ENCODE data around the gene TMEM212. TPM values are rescaled to one million over a fixed set of nuclear protein-coding genes. Genes with fewer than 3 reads are reported as not detected.

TMEM212 gene
- polyA plus RNA-seq, 1 donor (not counting 4 experiments of a cell fraction or from before 2014, with no cell fraction given), result not detected

DNA sequence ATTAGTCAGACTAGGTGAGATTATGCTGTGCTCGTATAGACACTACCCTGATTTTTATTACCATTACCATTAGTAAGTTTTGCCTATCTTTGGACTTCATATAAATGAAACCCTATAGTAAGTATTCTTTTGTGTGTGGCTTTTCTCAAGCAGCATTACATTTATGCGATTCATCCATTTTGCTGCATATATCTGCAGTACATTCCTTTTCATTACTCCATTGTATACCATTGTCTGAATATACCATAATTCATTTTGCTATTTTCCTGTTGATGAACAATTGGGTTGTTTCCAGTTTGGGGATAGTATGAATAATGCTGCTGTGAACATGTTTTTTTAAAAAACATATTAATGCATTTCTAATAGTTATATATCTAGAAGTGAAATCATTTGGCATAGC, 45.3 kb downstream of the TMEM212 start:
- no peak overlapping the region for H3K4me2 ChIP-seq (ENCODE audit: control insufficient read depth, extremely low read depth, insufficient read depth, low read depth, low read length)
- no peak for FAIRE-seq

DNA sequence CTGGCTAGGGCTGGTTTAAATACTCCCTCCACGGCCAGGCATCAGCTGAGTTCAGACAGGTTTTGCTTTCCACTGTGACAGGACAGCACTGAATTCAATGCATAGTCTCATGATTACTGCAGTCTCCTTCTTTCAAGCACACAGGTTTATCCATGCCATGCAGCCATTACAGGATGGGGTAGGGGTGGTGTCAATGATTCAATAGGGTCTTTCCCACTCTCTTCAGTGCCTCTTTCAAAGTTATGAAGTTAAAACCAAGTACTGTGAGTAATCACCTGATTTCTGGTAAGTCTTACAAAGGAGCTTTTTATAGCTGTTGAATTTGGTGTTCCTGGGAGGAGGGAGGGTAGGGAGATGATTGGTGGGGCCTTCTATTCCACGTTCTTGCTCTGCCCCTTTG, 47.2 kb downstream of the TMEM212 start:
- Histone ChIP-seq H3K9me3 (ENCODE audit: control insufficient read depth, low read depth, low read length) (no peaks in the 10 kb centered on the region), H3K27ac (ENCODE audit: control insufficient read depth, insufficient read depth, low read length) (no peak overlapping the region), H3K36me3 (ENCODE audit: control insufficient read depth in 2 of 2, extremely low read depth in 1 of 2, insufficient read depth in 2 of 2, low read length in 2 of 2) (no peaks in the 10 kb centered on the region)

More for the DNA sequence above, 45.3 kb downstream of the TMEM212 start:
- H3K9ac ChIP-seq (ENCODE audit: control insufficient read depth, extremely low read depth, insufficient read depth, low read length), result no peak overlapping the region
- no peaks in the 10 kb centered on the region for H4K20me1 ChIP-seq (ENCODE audit: control insufficient read depth, extremely low read depth, insufficient read depth, low read length)
- H3K36me3 ChIP-seq (ENCODE audit: control insufficient read depth in 2 of 2, extremely low read depth in 1 of 2, insufficient read depth in 2 of 2, low read length in 2 of 2), result no peaks in the 10 kb centered on the region
- no peak for DNase-seq (ENCODE audit: low read depth, low spot score)
- no peaks in the 10 kb centered on the region for H3K9me3 ChIP-seq (ENCODE audit: control insufficient read depth, low read depth, low read length)
- H3K27me3 ChIP-seq (ENCODE audit: control insufficient read depth, extremely low read depth, insufficient read depth, low read length), result no peaks in the 10 kb centered on the region
- H3K4me1 ChIP-seq (ENCODE audit: control insufficient read depth, extremely low read depth, insufficient read depth, low read length), result no peaks in the 10 kb centered on the region
- H3K9me1 ChIP-seq (ENCODE audit: control insufficient read depth, extremely low read depth, insufficient read depth, low read length), result no peaks in the 10 kb centered on the region
- dilution Hi-C loops (cut with MboI; ENCODE audit: extremely low pct_ligation_motif_present, low sequenced_read_pairs), result no loop called here
- no peak overlapping the region for H3K27ac ChIP-seq (ENCODE audit: control insufficient read depth, insufficient read depth, low read length)
- H3K4me3 ChIP-seq (ENCODE audit: control insufficient read depth in 2 of 3, extremely low read depth in 1 of 3, insufficient read depth in 2 of 3, low read depth in 1 of 3, low read length in 3 of 3), result no peak overlapping the region
- no peak overlapping the region for H2AFZ ChIP-seq (ENCODE audit: control insufficient read depth, low read length)
- no peaks in the 10 kb centered on the region for H3K79me2 ChIP-seq (ENCODE audit: control insufficient read depth, insufficient read depth, low read length)
- TF ChIP-seq EZH2 (IDR thresholded peaks at IDR 0.05; ENCODE audit: low read length), result no peak
- TF ChIP-seq, protein P1, sequence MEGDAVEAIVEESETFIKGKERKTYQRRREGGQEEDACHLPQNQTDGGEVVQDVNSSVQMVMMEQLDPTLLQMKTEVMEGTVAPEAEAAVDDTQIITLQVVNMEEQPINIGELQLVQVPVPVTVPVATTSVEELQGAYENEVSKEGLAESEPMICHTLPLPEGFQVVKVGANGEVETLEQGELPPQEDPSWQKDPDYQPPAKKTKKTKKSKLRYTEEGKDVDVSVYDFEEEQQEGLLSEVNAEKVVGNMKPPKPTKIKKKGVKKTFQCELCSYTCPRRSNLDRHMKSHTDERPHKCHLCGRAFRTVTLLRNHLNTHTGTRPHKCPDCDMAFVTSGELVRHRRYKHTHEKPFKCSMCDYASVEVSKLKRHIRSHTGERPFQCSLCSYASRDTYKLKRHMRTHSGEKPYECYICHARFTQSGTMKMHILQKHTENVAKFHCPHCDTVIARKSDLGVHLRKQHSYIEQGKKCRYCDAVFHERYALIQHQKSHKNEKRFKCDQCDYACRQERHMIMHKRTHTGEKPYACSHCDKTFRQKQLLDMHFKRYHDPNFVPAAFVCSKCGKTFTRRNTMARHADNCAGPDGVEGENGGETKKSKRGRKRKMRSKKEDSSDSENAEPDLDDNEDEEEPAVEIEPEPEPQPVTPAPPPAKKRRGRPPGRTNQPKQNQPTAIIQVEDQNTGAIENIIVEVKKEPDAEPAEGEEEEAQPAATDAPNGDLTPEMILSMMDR (optimal IDR thresholded peaks at IDR 0.05 in 1 of 3, IDR thresholded peaks at IDR 0.05 in 1 of 3, conservative IDR thresholded peaks at IDR 0.05 in 1 of 3; ENCODE audit: extremely low read depth in 1 of 3, insufficient read depth in 2 of 3, low read length in 3 of 3), result no peak

More for the DNA sequence above, 47.2 kb downstream of the TMEM212 start:
- H3K9ac ChIP-seq (ENCODE audit: control insufficient read depth, extremely low read depth, insufficient read depth, low read length), result no peak overlapping the region
- TF ChIP-seq EZH2 (IDR thresholded peaks at IDR 0.05; ENCODE audit: low read length), result no peak
- TF ChIP-seq, protein P1 (optimal IDR thresholded peaks at IDR 0.05 in 1 of 3, IDR thresholded peaks at IDR 0.05 in 1 of 3, conservative IDR thresholded peaks at IDR 0.05 in 1 of 3; ENCODE audit: extremely low read depth in 1 of 3, insufficient read depth in 2 of 3, low read length in 3 of 3), result no peak
- peak overlapping the region; percentile 19 for H2AFZ ChIP-seq (ENCODE audit: control insufficient read depth, low read length)
- no peaks in the 10 kb centered on the region for H3K4me1 ChIP-seq (ENCODE audit: control insufficient read depth, extremely low read depth, insufficient read depth, low read length)
- no peaks in the 10 kb centered on the region for H4K20me1 ChIP-seq (ENCODE audit: control insufficient read depth, extremely low read depth, insufficient read depth, low read length)
- no peak overlapping the region for H3K4me2 ChIP-seq (ENCODE audit: control insufficient read depth, extremely low read depth, insufficient read depth, low read depth, low read length)
- H3K27me3 ChIP-seq (ENCODE audit: control insufficient read depth, extremely low read depth, insufficient read depth, low read length), result peaks cover 3% of the 10 kb centered on the region
- H3K79me2 ChIP-seq (ENCODE audit: control insufficient read depth, insufficient read depth, low read length), result no peaks in the 10 kb centered on the region
- dilution Hi-C loops (cut with MboI; ENCODE audit: extremely low pct_ligation_motif_present, low sequenced_read_pairs), result no loop called here
- FAIRE-seq (no peak), DNase-seq (ENCODE audit: low read depth, low spot score) (no peak)
- H3K4me3 ChIP-seq (ENCODE audit: control insufficient read depth in 2 of 3, extremely low read depth in 1 of 3, insufficient read depth in 2 of 3, low read depth in 1 of 3, low read length in 3 of 3), result no peak overlapping the region
- no peaks in the 10 kb centered on the region for H3K9me1 ChIP-seq (ENCODE audit: control insufficient read depth, extremely low read depth, insufficient read depth, low read length)
